GM18867 (cell line): ENCODE results near the gene GRIA3.
"Not testable (repeated sequence)": the region's sequence is repeated elsewhere in the genome, so short reads cannot be mapped to it uniquely, and the experiment has no call there.

Experiments
- ATAC-seq: cut with Tn5 transposase; IDR thresholded peaks from one replicate; pipeline ENCODE4 v1.9.1; 2021; ENCODE audit warnings: mild to moderate bottlenecking, moderate library complexity; ENCODE audit not compliant: unreplicated experiment

Gene GRIA3

DNA sequence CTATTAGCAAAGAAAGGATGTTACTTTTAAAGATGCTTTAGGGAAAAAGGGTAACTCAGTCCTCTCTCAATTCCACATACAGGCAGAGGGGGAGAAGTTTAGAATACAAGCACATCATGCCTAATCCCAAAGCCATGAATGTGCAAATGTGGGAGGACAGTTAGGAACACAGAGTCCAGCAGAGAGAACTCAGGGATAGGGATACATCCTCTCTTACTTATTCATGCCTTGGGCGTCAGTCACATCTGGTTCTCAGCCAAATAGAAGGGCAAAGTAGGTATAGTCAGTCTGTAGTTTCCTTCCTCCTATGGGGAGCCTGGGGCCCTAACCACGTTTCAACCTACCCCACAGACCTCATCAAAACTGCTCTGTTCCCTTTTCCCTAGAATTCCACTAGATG lies 87.8 kb downstream of the GRIA3 start:
- ATAC-seq, result no peak

DNA sequence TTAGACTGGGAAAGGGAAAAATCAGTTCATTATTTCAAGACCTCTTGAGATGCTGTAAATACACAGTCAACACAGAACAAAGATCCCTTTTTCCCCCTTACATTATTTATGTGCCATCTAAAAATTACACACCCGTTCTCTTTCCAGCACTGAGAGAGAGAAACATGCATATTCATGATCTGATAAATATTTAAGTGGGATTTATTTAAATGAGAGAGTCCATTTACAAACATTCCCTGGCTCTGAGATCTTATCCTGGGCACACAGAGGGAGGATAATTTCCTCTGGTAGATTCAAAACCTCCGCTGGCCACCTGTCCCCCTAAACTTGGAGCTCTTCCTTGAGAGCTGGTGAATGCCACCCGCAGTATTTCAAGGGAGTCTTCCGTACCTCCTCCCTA lies 88.6 kb downstream of the GRIA3 start:
- ATAC-seq, result no peak

DNA sequence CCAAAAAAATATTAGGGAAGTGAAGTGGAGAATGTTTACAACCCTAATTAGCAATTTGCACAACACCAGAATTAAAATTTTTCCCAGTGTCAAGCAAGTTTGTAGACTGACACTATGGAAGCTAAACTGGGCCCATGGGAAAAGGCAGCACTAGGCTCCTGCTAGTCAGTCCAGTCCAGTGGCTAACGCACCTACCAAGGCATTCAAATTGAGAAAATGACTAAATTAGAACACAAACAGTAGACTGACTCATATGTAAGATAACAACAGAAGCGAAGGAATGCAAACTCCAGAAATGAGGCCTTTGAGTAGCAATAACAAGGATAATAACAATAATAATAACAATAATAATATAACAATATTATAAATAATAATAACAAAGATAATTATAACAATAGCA lies 90.7 kb downstream of the GRIA3 start:
- ATAC-seq, result no peak

DNA sequence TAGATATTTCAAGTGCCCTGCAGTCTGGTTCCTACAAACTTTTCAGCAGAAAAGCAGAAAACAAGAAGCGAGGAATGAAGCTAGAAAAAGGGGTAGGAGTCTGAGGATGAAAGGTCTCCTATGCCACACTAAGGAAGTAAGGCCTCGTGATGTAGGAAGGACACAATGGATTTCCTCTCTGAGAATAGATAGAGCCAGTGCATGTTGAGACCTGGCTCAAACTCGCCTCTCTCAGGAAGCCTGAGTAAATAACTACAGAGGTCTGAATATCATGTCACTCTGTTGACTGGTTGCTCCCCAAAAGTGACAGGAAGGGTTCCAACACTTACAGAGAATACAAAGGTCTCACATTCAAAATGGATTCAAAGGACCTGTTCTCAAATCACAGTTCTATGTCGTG lies 93.3 kb downstream of the GRIA3 start:
- ATAC-seq, result no peak

DNA sequence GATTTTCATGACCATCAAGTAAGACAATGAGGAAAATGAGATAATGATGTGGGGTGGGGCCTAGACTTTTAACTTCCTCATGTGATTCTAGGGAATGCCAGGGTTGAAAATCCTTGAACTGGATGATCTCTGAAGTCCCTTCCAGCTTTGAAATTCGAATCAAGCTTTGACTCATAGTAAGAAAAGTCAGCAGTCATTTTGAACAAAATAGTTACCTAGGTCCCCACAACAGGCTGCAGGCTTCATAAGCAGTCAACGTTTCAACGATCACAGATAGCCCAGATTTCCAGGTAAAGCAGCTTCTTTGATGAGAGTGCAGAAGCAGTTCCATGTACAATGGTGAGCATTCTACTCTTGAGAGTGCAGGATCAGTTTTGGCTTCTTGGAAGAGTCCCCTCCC lies 93.7 kb downstream of the GRIA3 start:
- peak; percentile 52 for ATAC-seq

DNA sequence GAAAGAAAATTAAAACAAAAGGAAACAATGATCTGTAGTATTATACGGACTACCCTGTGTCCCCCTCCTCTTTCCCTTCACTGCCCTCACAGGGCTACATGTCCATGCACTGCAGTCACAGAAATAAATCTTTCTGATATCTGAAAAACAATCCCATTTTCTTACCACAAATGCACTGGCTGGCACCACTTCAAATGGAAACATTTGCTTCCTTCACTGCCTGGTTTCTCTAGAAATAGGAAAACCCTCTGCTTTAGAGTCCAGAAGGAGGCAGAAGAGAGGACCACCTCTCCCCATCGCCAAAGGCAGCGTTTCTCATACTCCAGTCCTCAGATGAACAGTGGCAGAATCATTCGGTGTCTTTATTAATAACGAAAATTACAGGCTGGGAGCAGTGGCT lies 98.2 kb downstream of the GRIA3 start:
- ATAC-seq, result no peak

DNA sequence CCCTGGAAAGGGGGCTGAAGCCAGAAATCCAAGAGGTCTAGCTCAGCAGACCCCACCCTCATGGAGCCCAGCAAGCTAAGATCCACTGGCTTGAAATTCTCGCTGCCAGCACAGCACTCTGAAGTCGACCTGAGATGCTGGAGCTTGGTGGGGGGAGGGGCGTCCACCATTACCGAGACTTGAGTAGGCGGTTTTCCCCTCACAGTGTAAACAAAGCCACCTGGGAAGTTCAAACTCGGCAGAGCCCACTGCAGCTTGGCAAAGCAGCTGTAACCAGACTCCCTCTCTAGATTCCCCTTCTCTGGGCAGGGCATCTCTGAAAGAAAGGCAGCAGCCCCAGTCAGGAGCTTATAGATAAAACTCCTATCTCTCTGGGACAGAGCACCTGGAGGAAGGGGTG lies 99.3 kb downstream of the GRIA3 start:
- not testable (repeated sequence) for ATAC-seq

DNA sequence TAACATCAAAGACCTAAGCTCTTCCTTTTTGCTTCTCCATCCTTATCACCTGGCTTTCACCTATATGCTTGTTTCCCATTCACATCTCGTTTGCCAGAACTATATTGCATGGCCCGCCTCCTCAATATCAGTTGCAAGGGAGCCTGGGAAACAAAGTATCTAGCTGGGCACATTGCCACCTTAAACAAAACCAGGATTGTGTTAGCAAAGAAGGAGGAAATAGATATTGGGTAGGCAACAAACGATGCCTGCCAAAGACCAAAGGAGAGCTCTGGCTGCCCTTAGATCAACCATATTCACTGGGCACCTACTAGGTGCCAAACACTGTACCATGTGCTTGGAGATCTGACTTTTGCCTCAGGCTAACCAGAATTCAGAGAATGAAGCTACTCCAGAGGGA lies 107.5 kb downstream of the GRIA3 start:
- ATAC-seq, result no peak

DNA sequence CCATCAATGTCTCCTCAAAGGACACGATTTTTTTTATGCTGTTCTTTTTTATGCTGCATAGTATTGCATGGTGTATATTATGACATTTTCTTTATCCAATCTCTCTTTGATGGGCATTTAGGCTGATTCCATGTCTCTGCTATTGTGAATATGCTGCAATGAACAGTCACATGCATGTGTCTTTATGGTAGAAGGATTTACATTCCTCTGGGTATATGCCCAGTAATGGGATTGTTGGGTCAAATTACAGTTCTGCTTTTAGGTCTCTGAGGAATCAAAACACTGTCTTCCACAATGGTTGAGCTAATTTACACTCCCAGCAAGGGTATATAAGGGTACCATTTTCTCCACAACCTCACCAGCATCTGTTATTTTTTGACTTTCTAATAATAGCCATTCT lies 113.9 kb downstream of the GRIA3 start:
- ATAC-seq, result no peak

DNA sequence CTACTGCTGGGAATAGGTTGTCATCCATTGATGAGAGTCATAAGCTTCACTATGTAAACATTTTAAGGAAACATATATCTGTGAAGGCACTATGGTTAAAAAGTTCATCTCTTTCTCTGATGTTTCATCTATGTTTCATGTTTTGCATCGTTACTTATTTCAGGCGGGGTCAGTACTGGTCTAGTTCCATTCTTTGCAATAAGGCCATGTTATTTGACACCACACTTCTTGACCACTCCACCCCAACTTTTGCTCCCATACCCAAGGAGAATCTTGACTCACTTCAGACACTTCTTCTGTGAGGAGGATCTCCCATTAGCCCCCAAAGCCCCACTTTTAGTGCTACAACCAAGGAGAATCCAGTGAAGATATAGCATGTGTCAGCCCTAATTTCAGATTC lies 119.4 kb downstream of the GRIA3 start:
- ATAC-seq, result no peak

DNA sequence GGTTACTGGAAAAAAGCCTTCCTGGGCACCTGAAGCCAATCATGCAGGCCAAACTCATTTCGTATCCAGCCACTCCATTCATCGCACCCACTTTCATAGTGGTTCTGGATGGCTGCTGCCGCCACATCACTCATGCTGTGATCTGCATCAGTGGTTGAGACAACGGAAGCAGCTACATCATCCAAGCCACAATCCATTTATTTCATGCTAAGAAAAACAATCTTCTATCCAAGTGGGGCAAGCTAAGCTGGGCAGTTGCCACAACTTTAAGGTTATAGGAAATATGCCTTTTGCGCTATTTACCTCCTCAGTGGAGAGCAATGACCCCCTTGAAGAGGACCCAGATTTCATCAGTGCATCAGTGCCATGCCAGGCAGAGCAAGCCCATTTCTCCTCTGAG lies 124.6 kb downstream of the GRIA3 start:
- ATAC-seq, result no peak

DNA sequence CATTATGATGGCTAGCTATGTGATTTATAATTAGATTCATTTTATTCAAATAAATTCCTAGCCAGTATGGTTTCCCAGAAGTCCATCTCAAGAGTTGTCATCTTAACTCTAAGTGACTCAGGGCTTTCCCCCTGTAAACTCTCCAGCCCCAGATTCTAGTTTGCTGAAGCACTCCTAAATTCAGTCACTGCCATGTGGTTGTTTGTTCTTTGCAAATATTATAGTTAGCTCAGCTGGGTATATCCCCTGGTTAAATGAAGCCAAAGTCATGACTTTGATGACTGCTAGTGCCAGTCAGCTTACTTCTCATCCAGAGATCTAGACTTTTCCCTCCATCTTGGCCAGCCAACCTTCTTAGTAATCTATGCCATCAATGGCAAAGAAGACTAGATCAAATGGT lies 126.0 kb downstream of the GRIA3 start:
- no peak for ATAC-seq

DNA sequence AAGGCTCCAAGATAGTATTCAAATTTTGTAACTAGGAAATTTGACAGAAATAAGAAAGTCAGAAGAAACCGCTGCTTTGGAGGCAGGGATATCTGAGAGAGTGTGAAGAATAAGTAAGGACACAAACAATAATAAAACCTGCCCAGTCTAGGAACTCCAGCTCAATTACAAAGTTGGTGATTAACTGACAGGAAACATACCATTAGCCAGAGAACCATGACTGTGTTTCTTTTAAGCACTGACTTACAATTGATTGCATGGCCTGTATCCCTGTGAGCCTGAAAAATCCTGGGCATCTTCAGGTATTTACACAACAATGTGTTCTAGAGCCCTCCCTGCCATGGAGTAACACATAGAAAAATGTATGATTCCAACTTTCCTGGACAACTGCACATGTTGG lies 127.4 kb downstream of the GRIA3 start:
- ATAC-seq, result no peak

DNA sequence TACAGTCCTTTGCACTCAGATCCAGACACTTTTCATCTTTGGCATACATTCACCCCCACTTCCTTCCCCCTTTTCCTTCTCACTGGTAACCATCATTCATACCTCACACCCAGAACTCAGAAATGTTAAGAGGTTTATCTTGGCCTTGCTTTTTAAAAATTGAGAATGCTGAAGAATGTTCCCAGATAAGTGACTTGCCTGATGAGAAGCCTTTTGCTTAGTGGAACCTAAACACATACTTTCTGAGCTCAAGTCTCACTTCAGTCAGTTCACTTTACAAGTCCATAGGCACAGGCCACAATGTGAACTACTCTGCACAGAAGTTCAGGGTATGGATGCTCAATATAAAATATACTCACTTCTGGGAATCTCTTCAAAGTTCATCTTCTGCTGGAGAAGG lies 129.4 kb downstream of the GRIA3 start:
- ATAC-seq, result no peak

DNA sequence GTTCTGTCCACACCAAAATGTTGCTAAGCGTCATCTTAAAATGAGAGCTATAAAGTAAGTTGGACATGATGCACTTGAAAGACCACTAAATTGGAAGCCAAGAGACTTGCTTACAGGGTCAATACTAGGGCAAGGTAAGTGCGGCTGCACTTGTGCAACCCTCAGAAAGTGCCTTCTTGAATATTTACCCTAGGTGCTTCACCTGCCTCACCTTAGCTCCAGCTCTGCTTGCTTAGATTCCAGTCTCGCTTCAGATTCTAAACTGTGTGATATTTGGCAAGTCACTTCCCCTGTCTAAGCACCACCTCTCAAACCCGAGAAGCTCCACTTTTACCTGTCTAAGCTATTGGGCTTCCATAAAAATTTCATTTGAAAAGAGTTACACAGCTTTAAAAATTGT lies 136.5 kb downstream of the GRIA3 start:
- no peak for ATAC-seq

DNA sequence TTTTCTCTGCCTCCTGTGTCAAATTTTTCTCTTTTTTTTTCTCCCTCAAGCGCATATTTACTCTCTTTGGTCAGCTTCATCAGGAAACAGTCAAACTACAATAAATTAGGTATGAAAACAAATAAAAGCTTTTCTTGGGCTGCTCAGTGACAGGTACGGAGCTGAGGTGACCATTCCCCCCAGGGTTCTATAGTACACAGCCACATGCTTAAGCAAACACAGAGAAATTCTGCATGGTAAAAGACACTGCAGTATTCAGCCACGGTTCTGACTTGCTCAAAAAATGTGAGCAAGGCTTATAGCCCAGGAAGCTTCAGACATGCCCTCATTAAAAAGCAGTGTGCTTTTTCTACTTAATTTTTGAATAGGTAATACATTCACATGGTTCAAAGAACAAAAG lies 138.5 kb downstream of the GRIA3 start:
- ATAC-seq, result no peak

DNA sequence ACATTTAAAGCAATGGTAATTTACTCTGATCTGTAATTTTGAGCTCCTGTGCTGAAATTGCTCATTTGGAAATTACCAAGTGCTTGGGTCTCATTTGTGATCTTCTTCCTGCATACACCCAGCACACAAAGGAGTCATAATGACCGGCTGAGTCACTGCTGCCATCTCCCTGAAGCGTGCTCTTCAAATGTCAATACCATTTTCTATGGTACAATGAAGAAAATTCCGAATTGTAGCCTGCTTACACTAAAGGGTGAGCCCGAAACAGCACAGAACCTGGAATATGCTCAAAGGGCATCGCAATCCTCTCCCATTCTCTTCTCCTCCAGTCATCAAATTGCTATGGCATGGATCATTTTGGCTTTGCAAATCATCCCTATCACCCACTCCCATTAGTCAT lies 140.5 kb downstream of the GRIA3 start:
- peak; percentile 69 for ATAC-seq

DNA sequence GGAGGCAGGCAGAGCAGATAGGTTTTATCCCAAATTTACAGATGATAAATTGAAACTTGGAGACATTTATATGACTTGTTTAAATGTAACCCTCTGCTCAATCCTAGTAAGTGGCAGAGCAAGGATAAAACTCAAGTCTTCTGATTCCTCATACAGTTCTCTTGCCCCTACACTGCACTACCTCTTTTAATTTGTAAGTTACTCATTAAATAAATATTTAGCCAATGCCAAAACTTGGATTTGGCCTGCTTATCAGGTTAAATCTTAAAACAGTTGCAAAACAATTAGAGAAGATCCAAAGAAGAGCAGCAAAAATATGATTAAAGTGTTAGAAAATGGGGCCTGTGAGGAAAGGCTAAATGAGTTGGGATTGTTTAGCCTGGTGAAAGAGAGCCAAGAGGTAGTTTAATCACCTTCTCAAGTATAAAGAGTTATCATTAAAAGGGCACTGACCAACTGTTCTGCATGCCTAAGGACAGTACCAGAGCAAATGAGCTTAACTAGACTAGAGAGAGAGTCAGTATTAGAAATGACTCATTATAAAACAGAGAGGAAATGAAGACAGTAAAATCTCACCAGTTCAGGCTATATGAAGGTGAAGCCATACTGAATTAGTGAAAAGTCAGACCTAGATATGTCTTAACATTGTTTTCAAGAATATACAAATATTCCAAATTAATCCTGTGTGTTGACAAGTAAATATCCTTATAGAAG lies 146.3 kb downstream of the GRIA3 start:
- peak; percentile 81 for ATAC-seq

DNA sequence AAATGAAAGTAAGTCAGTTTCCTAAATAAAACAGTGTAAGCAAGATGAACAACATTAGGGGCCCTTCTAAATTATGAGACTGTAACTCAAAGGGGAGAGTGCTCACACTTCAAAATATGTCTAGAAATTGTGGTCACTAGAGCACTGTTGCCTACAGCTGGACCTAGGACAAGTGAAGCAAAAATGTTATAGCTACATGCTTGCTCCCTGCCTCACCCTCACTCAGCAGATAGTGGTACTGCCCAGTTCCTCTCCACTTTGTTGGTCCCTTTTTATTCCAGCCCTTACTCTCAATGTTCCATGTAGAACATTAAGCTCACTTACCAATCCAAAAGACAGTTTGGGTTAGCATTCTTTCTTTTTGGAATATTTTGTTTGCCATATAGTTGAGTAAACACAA lies 147.3 kb downstream of the GRIA3 start:
- peak; percentile 49 for ATAC-seq

DNA sequence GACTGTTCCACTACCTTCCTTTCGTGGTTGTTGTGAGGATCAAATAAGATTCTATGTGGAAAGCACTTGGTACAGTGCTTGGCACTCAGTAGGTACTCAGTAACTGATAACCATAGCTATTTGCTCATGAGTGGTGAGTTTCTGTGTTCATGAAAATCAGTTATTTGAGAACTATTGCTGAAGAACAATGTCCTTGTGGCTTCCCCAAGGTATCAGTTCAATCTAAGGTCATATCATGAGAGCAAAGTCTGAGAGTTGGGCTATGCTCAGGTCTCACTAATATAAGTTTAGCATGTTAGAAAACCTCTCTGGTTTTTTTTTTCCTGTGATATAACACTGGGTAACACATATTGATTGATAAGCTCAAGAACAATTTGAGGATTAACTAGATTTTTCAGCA lies 147.8 kb downstream of the GRIA3 start:
- ATAC-seq, result peak; percentile 45

DNA sequence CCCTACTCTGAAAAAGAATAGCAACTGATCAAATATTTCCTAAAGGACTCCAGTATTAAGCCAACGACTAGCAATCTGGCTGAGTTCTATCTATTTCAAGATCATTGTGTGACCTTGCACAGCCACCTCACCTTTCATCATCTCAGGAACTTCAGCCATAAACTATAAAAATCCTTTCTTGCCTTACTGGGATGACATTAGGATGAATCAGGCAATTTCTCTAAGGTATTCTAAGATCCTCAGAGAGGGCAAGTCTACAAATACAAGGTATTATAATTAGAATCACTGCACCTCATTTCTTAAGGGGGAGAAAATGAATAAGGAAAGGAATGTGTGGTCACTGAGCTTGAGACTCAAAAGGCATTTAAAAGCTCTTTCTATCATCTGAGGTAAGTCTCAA lies 152.6 kb downstream of the GRIA3 start:
- no peak for ATAC-seq

DNA sequence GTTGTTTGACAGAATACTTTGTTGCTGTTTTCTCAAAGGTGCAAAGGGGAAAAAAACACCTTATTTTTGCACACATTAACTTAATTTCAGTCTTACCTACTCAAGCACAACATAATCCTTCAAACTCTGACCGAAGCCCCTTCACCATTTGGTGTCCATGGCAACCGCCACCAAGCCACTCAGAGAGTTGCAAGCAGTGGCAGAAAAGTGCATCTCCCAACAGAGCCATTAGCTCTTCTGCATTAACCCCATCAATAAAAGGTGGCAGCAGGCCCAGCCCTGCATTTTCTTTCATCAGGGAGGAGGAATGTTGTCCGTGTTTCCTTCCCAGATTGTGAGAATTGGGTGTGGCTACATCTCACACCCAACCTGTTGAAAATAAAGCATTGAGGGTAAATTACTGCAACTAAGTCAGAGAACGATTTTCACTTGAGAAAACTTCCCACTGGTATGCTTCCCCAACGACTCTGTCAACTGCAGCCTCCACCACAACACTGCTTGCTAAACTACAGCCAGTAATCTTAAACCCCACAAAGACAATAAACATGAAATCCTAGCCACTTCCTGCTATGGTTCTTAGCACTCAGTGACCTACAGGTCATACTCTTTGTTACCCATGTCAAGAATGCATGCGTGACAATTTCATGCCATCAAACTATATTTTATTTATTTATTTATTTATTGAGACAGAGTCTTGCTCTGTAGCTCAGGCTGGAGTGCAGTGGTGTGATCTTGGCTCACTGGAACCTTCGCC lies 154.0 kb downstream of the GRIA3 start:
- ATAC-seq, result no peak
